ENCODE data around the gene IL1B. TPM values are rescaled to one million over a fixed set of nuclear protein-coding genes. Genes with fewer than 3 reads are reported as not detected.
"Not testable (repeated sequence)": the region's sequence is repeated elsewhere in the genome, so short reads cannot be mapped to it uniquely, and the experiment has no call there.

IL1B gene
- total RNA-seq, 2 donors from 2014 or later, result not detected

- H3K27me3 ChIP-seq (replicated peaks; ENCODE audit: insufficient read depth), result peaks cover 2% of the 10 kb centered on the region
- no peak for DNase-seq (ENCODE audit: low spot score)
- H3K9me3 ChIP-seq, result no peaks in the 10 kb centered on the region
- H3K27ac ChIP-seq, result no peak overlapping the region
- intact Hi-C loops (cut with DNase I), result no loop called here
- no peaks in the 10 kb centered on the region for H3K4me1 ChIP-seq (replicated peaks)
- H3K4me3 ChIP-seq, result no peak overlapping the region
- H3K36me3 ChIP-seq, result no peaks in the 10 kb centered on the region
- TF ChIP-seq POLR2A (IDR thresholded peaks at IDR 0.05) (no peak), CTCF (IDR thresholded peaks at IDR 0.05) (no peak), POLR2AphosphoS5 (IDR thresholded peaks at IDR 0.05) (no peak)
- WGBS, result 91% methylated on average over 1 of the region's 1 CpG
These were observed 930 bp downstream of the IL1B start for GRCh38 chr2:112835536-112836162.

- Histone ChIP-seq H3K4me1 (replicated peaks) (no peaks in the 10 kb centered on the region), H3K4me3 (no peak overlapping the region), H3K9me3 (no peaks in the 10 kb centered on the region), H3K27ac (no peak overlapping the region), H3K36me3 (no peaks in the 10 kb centered on the region), H3K27me3 (replicated peaks; ENCODE audit: insufficient read depth) (peaks cover 2% of the 10 kb centered on the region)
- intact Hi-C loops (cut with DNase I), result no loop called here
- TF ChIP-seq CTCF (IDR thresholded peaks at IDR 0.05) (no peak), POLR2A (IDR thresholded peaks at IDR 0.05) (no peak), POLR2AphosphoS5 (IDR thresholded peaks at IDR 0.05) (no peak)
- DNase-seq (ENCODE audit: low spot score), result no peak
- WGBS, result 86% methylated on average over 1 of the region's 1 CpG
These were observed 1.5 kb downstream of the IL1B start for GRCh38 chr2:112835061-112835501.

- Histone ChIP-seq H3K27me3 (replicated peaks; ENCODE audit: insufficient read depth) (no peaks in the 10 kb centered on the region), H3K36me3 (no peaks in the 10 kb centered on the region), H3K4me3 (no peak overlapping the region), H3K4me1 (replicated peaks) (no peaks in the 10 kb centered on the region), H3K9me3 (no peaks in the 10 kb centered on the region), H3K27ac (no peak overlapping the region)
- DNase-seq (ENCODE audit: low spot score), result no peak
- intact Hi-C loops (cut with DNase I), result no loop called here
- no peak for TF ChIP-seq CTCF (IDR thresholded peaks at IDR 0.05)
- no peak for TF ChIP-seq POLR2AphosphoS5 (IDR thresholded peaks at IDR 0.05)
- TF ChIP-seq POLR2A (IDR thresholded peaks at IDR 0.05), result no peak
- WGBS, result 28% methylated on average over 1 of the region's 1 CpG
These were observed 2.1 kb downstream of the IL1B start for GRCh38 chr2:112834396-112835037.

- H3K4me3 ChIP-seq, result no peak overlapping the region
- no peaks in the 10 kb centered on the region for H3K27me3 ChIP-seq (replicated peaks; ENCODE audit: insufficient read depth)
- DNase-seq (ENCODE audit: low spot score), result no peak
- TF ChIP-seq CTCF (IDR thresholded peaks at IDR 0.05) (no peak), POLR2A (IDR thresholded peaks at IDR 0.05) (no peak), POLR2AphosphoS5 (IDR thresholded peaks at IDR 0.05) (no peak)
- no peaks in the 10 kb centered on the region for H3K9me3 ChIP-seq
- H3K36me3 ChIP-seq, result no peaks in the 10 kb centered on the region
- no peaks in the 10 kb centered on the region for H3K4me1 ChIP-seq (replicated peaks)
- intact Hi-C loops (cut with DNase I), result no loop called here
- no peak overlapping the region for H3K27ac ChIP-seq
These were observed 2.6 kb downstream of the IL1B start for GRCh38 chr2:112833976-112834375.

- H3K4me3 ChIP-seq; intact Hi-C loops (cut with DNase I); H3K4me1 ChIP-seq (replicated peaks); DNase-seq (ENCODE audit: low spot score); H3K36me3 ChIP-seq; H3K27me3 ChIP-seq (replicated peaks; ENCODE audit: insufficient read depth); H3K27ac ChIP-seq; H3K9me3 ChIP-seq: not testable (repeated sequence)
- 96% methylated on average over 5 of the region's 5 CpGs for WGBS
These were observed 3.0 kb downstream of the IL1B start for GRCh38 chr2:112833639-112833931.
